LHCN-M2 (cell line): ENCODE data around the gene EFCAB5. TPM values are rescaled to one million over a fixed set of nuclear protein-coding genes. Genes with fewer than 3 reads are reported as not detected.
"Not testable (repeated sequence)": the region's sequence is repeated elsewhere in the genome, so short reads cannot be mapped to it uniquely, and the experiment has no call there.

ENCODE experiments used
- DNase-seq: peaks from one replicate; pipeline ENCODE4 v3.0.0-alpha.2; 2012; ENCODE audit warnings: low read depth
- polyA plus RNA-seq: library from polyadenylated mRNA; unstranded; fragments of >200 nt; gene quantifications from one replicate; pipeline ENCODE4 v1.2.1, GENCODE V29; 2012; ENCODE audit warnings: missing spikeins
- total RNA-seq: library from RNA; depleted of rRNA; stranded (reverse); fragments of >200 nt; gene quantifications from 2 replicates; pipeline ENCODE4 v1.2.3, GENCODE V29; 2014; rRNA removed

The EFCAB5 gene
- 0.06 TPM in 2 replicates for total RNA-seq
- polyA plus RNA-seq: 0.29 TPM

DNA sequence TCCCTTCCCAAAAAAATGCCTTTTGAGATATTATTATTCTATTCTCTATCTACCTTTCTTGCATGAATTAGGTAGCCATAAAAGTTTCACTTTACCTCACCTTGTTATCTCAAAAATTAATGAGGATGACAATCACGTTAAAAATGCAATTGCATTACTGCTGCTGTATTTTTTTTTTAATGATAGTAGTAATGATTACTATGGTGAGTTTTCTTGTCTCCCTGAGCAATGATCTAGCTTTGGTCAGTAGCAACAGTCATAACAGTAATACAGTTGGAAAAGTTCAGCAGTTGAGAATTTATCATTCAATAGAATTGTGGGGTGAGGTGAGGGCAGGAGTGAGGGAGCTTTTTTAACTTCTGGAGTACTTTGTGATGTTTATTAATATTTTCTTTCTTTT is at the start of gene EFCAB5:
Gene EFCAB5 (plus strand): TSS at position 301 of the 400 bp plus-strand sequence. CDS start 163 bp downstream, outside the sequence.
- no peak for DNase-seq

DNA sequence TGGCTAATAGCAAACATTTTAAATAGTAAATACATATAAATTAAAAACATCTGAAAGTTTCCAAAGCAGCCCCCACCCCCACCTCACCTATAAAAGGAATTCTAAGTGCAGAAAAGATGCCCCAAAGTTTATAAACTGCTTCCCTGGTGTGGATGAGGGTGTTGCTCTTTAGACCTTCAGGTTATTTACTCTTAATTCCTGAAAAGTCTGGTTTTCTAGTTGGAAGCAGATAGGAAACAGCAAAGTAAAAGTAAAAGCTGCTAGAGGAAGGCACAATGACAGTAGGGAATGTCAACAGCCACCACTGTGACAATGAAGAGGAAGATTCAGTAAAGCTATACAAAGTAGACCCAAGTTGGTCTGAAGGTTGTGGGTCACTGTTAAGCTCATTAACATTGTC is 49.2 kb upstream of the EFCAB5 start:
- DNase-seq: no peak

DNA sequence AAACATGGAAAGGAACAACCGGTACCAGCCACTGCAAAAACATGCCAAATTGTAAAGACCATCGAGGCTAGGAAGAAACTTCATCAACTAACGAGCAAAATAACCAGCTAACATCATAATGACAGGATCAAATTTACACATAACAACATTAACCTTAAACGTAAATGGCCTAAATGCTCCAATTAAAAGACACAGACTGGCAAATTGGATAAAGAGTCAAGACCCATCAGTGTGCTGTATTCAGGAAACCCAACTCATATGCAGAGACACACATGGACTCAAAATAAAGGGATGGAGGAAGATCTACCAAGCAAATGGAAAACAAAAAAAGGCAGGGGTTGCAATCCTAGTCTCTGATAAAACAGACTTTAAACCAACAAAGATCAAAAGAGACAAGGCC is 44.3 kb upstream of the EFCAB5 start:
- DNase-seq: not testable (repeated sequence)

DNA sequence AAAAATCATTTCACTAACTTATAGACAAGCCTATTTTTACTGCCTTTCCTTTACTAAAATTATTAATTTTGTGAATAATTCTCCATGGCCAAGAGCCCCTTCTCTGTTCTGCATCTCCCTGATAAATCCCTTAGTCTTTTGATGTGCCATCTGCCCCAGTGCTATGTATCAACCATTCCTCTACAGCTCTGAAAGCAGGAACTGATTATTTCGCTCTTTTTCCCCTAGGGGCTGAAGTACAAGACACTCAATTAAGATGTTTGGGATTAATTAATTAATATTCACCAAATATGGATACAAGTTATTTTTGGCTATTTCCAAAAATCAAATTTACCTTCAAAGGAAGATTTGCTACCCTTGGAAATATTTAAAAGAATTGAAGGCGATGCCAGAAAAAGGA is 38.0 kb upstream of the EFCAB5 start:
- no peak for DNase-seq

DNA sequence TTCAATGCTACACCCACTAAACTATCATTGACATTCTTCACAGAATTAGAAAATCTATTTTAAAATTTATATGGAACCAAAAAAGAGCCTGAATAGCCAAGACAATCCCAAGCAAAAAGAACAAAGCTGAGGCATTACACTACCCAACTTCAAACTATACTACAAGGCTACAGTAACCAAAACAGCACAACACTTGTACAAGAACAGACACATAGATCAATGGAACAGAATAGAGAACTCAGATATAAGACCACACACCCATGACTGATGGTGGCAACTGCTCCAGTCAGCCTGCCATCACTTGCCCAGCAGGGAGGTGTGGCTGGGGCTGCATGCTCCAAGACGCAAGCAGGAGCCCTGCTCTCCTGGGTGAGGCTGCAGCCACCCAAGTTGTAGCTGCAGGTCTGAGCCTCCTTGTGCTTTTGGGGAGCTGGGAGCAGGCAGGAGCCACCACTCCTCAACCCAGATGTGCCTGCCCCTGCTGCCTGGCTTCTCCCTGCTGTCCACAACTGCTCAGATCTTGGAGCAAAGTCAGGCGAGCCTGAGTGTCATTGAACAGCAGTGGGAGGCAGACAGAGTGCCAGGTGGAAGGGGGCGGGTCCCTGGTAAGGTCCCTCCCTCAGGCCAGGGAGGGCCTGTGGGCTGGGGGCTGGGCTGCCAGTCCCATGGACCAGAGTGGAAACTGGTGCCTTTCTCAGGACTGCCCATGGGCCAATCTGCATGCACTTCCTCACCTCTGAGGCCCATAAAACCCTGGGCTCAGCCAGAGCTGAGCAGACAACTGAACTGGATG is 36.2 kb upstream of the EFCAB5 start:
- DNase-seq: no peak

DNA sequence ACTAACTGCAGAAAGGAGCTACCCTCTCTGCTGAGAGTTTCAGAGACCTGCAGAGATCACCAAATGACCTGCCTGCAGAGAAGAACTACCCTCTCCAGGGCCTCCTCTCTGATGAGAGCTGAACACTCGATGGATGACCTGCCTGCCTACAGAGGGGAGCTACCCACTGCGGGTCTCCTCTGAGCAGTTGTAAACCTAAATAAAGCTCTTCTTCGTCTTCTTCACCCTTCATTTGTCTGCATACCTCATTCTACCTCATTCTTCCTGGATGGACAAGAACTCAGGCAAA is 35.6 kb upstream of the EFCAB5 start:
- no peak for DNase-seq

DNA sequence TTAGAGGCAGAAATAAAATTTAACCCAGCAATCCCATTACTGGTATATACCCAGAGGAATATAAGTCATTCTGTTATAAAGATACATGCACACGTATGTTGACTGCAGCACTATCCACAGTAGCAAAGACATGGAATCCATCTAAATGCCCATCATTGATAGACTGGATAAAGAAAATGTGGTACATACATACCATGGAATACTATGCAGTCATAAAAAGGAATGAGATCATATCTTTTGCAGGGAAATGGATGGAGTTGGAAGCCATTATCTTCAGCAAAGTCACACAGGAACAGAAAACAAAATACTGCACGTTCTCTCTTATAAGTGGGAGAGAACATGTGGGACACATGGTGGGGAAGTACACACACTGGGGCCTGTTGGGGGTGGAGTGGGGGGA is 34.5 kb upstream of the EFCAB5 start:
- DNase-seq: no peak

DNA sequence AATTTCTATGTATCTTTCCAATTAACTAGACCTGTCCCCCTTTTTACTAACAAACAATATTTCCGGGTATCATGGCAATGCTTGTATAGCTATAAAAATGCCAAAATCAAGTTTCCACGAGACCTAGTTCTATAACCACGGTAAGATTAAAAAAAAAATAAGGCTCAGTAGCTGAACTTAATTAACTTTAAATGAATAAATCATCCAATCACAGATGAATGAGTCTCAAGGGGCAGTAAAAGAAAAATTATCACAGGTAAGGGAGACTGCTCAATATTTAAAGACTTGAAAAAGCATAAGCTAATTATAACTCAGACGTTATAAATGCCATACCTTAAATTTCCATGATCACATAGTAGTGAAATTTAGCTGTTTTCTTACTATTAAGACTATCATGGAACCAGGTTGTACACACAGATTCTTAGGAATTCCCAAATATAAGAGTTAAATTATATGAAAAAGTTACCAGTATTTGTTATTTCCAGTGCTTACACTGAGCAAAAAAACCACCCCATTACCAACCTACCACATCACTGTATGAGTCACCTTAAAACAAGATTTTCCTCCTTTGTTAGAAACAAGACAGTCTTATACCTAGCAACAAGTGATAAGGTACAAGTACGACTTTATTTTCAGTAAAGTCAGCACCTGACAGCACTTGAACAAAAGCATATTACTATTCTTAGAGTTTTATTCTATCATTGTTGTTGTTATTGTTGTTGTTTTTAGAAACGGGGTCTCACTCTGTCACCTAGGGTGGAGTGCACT is 32.0 kb upstream of the EFCAB5 start:
- DNase-seq: peak; percentile 12

DNA sequence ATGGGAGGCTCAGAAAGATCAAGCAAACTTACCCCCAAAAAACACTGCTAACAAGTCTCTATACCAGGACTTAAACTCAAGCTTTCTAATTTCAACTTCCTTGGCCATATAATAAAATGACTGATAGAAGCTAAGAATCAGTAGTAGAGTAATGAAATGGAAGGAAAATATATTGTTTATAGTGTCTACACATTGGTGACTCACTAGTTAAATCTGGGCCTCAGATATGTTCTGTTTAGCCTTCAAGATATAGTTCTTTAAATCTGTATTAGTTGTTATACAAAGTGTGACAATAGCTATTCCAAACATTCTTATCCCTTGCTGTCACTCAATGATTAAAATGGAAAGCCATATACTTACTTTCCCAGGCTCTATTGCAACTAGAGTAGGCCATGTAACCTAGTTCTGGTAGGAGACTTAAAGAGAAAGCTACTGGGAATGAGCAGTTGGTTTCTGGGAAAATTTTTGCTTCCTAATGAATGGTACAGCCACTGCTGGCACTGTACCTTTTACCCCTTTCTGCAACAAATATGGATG is 29.7 kb upstream of the EFCAB5 start:
- DNase-seq: no peak

DNA sequence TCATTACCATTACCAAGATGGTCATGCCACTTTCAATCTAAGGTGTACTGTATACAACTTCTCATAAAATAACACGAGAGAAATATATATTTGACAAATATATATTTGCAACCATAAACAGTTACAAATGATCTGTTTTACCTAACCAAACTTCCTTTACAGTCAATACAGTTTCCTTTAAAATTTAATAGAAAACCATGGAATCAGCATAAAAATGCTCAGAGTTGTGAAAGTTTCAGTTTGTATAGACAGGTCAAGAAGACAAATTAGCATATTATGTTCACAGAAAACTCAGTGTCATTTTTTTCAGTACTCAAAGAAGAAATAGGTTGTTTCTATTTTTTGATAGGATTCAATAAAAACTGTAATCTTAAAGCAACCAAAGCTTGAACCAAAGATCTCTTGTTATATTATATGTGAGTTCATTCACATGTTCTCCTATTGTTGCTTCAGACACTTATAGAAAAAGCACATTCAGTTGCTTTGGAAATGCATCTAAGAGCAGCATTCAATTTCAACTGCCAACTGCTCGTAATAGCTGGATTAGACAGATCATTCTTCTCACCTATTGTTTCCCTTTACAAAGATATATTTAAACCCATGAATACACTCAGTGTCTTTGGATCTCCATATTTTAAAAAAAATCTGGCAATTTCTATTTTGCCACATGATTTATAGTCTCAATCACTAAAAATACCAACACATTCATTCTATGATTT is 26.5 kb upstream of the EFCAB5 start:
- no peak for DNase-seq

DNA sequence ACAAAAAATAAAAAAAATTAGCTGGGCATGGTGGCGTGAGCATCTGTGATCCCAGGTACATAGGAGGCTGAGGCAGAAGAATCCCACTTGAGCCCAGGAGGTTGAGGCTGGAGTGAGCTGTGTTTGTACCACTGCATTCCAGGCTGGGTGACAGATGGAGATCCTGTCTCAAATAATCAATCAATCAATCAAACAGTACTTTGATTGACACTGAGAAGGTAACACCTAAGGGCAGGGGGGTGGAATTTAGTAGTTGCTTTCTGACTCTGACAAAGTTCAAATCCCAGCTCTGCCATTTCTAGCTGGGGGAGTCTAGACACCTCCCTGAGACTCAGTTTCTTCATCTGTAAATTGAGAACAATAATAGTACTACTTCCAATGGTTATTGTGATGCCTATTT is 23.4 kb upstream of the EFCAB5 start:
- DNase-seq: no peak

DNA sequence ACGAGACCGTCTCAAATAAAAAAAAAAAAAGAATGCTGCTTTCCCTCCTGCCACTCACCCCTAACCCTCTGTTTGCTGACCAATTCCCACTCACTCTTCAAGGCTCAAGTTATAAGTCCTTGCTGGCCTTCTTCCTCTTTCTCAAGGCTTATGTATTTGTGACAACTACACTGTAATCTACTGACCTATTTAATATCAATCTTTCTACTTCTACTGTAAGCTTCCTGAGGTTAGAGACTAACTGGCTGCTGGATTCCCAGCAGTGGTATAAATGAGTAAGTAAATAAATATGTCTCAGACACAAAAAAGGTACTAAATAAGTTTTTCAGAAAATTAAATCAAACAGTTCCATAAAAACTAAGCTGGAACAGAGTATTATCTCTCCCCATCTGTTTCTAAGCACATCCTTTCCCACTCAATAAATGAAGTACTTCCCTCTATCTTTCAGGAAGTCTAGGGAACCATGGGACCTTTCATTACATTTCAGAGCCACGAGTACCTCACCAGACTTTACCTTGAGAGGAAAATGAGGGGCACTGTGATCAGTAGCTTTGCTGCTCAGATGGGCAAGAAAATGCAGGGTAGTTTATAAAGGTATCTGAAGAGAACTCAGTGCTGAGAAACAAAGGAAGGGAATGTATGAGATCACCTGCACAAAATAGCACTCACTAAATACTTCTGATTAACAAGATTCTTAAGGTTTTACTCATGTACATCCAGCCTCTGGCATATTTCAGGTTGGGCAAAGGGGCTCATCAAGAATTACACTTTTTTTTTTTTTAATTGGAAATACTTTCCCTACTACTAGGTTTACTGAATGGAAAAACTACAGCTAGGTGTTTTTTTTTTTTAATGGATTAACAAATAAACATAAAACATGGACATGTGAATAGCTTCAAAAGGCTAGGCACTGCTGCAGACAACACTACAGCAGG is 22.2 kb upstream of the EFCAB5 start:
- peak; percentile 17 for DNase-seq

DNA sequence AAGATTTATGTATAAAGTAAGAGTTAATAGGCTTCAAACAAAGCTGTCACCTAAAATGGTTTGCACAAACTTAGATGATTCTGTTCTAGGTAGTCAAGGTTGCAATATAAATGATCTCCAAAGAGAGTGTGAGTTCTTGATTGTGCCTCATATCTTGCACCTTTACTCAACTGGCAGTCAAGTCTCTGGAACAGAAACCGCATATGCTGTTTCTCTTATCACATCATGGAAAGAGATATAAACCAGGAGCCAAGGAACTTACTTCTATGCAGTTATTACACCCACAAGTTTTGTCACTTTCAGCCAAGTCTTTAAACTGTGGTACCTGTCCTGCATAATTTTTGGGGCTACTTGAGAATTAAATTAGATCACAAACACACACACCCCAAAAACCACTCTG is 16.6 kb upstream of the EFCAB5 start:
- no peak for DNase-seq

DNA sequence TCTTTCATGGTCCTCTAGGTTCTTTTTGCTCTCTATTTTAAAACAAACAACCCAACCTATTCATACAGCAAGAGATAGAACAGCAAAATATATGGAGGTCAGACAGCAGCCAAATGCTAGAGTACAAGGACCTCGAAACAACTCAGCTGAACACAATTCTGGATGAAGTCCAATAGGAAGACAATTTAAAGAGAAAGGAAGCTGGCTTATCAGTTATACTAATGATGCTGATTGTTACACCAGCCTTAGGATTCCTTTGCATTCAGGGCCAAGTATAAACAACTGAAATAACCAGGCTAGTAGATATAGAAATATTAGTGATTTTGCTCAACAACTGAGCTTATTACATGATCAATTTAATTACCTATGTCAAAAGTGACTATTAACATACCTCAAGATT is 13.9 kb upstream of the EFCAB5 start:
- no peak for DNase-seq

DNA sequence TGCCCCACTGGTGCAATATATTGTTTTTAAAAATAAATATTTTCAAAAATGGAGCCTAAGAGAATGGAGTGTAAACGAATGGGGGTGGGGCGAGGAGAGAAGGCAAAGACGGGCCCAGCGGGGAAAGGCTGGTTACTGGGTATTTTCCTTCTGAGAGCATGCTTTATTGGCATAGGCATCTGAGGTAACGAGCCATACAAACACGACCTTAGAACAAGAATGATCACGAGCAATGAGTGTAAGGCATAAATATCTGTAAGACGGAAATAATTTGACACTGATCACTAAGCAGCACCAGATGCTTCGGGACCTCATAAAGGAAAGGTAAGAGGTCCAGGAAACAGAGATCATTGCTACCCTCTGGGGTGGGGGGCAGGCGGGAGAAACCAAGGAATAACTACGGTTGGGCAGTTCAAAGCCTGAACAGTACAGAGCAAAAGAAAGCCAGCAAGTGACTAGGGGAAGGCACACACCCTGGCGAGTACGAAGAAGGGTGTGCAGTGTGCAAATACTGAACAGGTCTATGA is 12.4 kb upstream of the EFCAB5 start:
- peak; percentile 41 for DNase-seq

DNA sequence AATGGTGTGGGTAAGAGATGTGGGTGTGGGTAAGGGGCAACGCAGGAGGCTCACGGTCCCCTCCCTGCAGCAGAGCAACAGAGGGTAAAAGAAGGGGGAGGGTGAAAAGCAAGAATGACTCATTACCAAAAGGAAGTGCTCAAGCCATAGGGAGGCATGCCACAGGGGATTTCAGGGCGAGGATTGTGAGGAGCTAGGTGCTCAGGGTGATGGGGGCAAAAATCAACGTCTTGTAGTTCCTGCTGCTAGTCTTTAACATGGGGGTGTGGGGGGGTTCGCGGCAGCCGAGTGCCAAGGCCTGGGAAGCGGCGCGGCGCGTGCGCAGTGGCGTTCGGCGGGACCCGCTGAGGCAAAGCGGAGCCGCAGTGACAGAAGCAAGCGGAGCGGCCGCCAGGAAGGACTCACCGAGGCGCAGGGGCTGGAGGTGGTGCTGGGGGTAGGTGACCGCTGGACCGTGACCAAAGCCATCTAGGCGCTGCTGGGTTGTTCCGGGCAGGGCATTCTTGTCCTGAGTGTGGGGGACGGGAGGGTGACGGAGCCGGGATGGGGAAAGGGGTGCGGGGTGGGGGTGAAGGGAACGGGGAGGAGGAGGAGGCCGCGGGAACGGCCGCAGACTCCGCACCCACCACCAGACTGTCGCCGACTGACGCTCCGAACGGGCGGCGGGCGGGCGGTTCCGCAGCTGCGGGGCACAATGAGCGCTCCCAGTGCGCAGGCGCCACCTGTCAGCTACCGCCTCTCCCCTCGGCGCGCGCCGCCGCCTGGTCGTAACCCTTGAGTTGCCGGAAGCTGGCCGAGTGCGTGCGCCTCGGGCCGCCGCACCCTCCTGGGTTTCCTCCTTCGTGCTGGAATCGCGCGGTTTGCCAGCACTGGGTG is 11.7 kb upstream of the EFCAB5 start, which contains the start of gene SSH2:
Gene SSH2 (minus strand): TSS at position 696 of the 876 bp plus-strand sequence. CDS start 228 bp downstream, at position 468.
- peak; percentile 76 for DNase-seq

DNA sequence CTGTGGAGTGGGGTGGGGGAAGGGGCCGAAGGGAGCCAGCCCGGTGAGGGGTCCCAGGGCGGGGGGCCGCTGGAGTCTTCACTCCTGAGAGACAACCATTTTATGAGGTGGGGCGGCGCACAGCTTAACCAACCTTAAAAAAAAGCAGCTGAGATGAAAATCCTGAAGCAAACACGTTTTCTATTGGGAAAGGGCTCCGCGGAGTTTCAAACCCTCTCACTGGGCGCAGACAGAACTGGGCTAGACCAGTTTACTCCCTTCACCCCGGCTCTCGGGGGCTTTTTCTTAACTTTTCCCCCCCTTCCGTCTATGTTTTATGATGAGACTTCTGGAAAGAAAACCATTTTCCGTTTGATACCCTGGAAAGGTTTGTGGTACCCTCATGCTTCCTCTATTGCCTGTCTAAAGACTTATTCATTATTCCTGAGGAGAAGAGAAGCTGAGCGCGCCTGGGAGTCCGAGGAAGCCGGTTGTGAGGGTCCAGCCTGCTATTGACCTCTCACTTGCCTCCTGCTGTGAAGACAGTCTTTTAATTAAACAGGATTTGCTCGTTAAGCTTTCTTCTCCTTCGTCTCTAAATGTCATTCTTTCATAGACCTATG is 10.9 kb upstream of the EFCAB5 start:
- no peak for DNase-seq

DNA sequence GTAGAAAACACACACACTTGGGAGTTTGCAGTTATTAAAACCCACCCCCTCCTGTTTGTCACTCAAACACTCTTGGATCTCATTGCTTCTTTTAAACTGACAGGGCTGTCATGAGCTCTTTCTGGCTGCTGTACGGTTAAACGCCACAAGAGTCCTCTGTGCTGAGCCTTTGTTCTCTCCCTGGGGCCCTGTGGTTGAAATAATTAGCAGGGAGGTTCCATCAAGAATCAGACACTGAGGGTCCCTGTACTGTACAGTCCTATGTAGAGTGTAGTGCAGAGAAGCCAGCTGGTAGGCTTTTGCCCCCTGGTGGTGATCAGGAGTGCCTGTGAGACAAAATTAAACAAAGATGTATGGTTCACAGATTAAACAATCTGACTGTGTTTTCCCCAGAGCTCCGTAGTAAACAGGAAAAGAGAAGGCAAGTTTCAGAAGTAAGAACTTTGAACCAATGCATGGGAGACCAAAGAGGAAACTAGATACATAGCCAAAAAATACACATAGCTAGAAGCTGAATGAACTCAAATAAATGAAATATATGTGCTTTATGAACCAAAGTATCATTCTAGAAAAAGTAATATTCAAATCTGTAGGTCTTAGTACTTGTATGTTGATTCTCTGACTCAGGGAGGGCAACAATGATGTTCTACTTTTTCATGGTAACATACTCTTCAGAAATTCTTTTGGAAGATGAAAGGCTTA is 10.1 kb upstream of the EFCAB5 start:
- DNase-seq: peak; percentile 78

DNA sequence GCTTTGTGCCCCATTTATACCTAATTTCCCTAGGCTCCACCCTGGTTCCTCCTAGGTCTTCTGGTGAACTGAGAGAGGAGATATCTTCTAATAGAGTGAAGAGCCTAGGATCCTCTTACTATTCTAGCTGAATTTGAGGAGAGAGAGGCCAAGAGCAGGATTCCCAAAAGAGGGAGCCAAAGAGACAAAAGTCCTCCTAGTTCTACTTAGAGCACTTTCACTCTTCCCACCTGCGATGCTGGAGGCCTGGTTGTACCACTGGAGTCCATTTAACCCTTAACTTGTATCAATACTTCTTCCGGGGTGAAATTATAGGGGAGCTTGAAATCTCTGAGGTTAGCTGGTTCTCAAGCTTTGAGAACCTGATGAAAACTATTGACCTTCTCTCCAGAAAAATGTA is 8.1 kb upstream of the EFCAB5 start:
- DNase-seq: peak; percentile 47
